A673 (cell line): Measurements from ENCODE around the gene GALNTL6.

ENCODE experiments used
- CTCF ChIP-seq: fragments of 300-800, 200-600 bp; sonication (generic); conservative IDR thresholded peaks from 2 replicates; pipeline ENCODE4 v1.5.1; 2017; ENCODE audit warnings: low read depth, mild to moderate bottlenecking, antibody characterized with exemption, low read length, moderate library complexity, mixed read lengths
- EZH2 ChIP-seq: fragments of 200-600 bp; sonication (generic); IDR thresholded peaks from 2 replicates; pipeline ENCODE4 v1.6.1; 2017; ENCODE audit warnings: borderline replicate concordance, low read depth, mild to moderate bottlenecking, mixed read lengths, antibody characterized with exemption, low read length; ENCODE audit not compliant: poor library complexity, severe bottlenecking

- TF ChIP-seq CTCF (no peak), EZH2 (no peak)
These were observed 1243.1 kb downstream of the GALNTL6 start for GRCh38 chr4:173056271-173056670.
